RWPE2 (cell line): ENCODE results near the gene VBP1.

Experiments used
- ATAC-seq: fragments of 200-7000 bp; cut with Tn5 transposase; 3 replicates; pipeline ENCODE4 v1.9.1; 2021; ENCODE audit warnings: low read depth
- DNase-seq: peaks from one replicate; pipeline ENCODE4 v3.0.0-alpha.2; 2020; ENCODE audit warnings: low spot score
- H3K27ac ChIP-seq: fragments of 450-650 bp; 2 replicates; pipeline ENCODE4 v1.5.1; 2017; ENCODE audit warnings: mild to moderate bottlenecking; ENCODE audit not compliant: poor library complexity, severe bottlenecking
- H3K27me3 ChIP-seq: fragments of 250-450 bp; sonication (Bioruptor Pico); 2 replicates; pipeline ENCODE4 v1.5.1; 2021; ENCODE audit warnings: mild to moderate bottlenecking, moderate library complexity; ENCODE audit not compliant: insufficient read depth, poor library complexity, severe bottlenecking
- H3K36me3 ChIP-seq: fragments of 250-450 bp; sonication (Bioruptor Pico); 2 replicates; pipeline ENCODE4 v1.5.1; 2020; ENCODE audit warnings: low read depth, mild to moderate bottlenecking, moderate library complexity
- H3K4me1 ChIP-seq: fragments of 250-450 bp; sonication (Bioruptor Pico); 2 replicates; pipeline ENCODE4 v1.5.1; 2021; ENCODE audit warnings: mild to moderate bottlenecking, moderate library complexity; ENCODE audit not compliant: insufficient read depth, poor library complexity, severe bottlenecking
- H3K4me3 ChIP-seq: fragments of 250-450 bp; sonication (Bioruptor Pico); 2 replicates; pipeline ENCODE4 v1.5.1; 2021; ENCODE audit warnings: mild to moderate bottlenecking, moderate library complexity; ENCODE audit not compliant: severe bottlenecking
- H3K9me3 ChIP-seq: fragments of 250-450 bp; sonication (Bioruptor Pico); 2 replicates; pipeline ENCODE4 v1.5.1; 2021; ENCODE audit warnings: mild to moderate bottlenecking, moderate library complexity; ENCODE audit not compliant: severe bottlenecking
- TF ChIP-seq, protein P1 (sequence below): fragments of 450-650 bp; IDR thresholded peaks from one replicate; pipeline ENCODE4 v1.5.1; 2017; ENCODE audit warnings: mild to moderate bottlenecking, moderate library complexity; ENCODE audit not compliant: poor library complexity, severe bottlenecking

The VBP1 gene

DNA sequence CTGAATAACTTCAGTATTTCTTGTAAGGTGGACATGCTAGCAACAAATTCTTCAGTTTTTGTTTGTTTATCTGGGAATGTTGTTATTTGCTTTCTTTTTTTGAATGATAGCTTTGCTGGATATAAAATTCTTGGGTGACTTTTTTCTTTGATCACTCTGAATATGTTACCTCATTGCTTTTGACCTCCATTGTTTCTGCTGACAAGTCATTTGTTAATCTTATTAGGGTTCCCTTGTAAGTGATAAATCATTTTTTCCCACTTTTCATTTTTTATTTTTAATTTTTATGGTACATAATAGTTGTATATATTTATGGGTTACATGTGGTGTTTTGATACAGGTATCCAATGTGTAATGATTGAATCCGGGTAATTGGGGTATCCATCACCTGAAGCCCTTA, 54.7 kb downstream of the VBP1 start:
- Histone ChIP-seq H3K4me3 (no peak overlapping the region), H3K4me1 (no peaks in the 10 kb centered on the region), H3K27ac (no peak overlapping the region), H3K27me3 (no peaks in the 10 kb centered on the region), H3K36me3 (no peaks in the 10 kb centered on the region), H3K9me3 (no peaks in the 10 kb centered on the region)
- ATAC-seq = no peak
- DNase-seq = no peak
- TF ChIP-seq, protein P1, sequence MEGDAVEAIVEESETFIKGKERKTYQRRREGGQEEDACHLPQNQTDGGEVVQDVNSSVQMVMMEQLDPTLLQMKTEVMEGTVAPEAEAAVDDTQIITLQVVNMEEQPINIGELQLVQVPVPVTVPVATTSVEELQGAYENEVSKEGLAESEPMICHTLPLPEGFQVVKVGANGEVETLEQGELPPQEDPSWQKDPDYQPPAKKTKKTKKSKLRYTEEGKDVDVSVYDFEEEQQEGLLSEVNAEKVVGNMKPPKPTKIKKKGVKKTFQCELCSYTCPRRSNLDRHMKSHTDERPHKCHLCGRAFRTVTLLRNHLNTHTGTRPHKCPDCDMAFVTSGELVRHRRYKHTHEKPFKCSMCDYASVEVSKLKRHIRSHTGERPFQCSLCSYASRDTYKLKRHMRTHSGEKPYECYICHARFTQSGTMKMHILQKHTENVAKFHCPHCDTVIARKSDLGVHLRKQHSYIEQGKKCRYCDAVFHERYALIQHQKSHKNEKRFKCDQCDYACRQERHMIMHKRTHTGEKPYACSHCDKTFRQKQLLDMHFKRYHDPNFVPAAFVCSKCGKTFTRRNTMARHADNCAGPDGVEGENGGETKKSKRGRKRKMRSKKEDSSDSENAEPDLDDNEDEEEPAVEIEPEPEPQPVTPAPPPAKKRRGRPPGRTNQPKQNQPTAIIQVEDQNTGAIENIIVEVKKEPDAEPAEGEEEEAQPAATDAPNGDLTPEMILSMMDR = no peak

DNA sequence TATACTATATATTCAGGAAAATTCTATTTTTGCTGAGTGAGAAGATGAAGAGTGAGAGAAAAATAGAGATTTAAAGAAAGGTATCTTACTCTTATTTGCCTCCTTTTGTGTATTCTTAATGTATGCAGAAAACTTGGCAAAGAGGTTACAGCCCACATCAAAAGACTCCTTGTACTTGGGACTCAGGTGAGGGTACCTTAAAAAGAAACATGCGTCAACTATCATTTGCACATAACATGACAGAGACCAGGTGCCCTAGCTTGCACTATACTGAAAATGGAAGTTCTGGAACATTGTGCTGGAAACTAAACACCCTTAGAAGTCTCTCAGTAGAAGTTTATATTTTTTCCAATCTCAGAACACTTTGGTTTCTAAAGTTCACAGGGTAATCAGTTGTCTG, 63.6 kb downstream of the VBP1 start:
- no peaks in the 10 kb centered on the region for H3K4me1 ChIP-seq
- H3K27ac ChIP-seq = no peak overlapping the region
- no peaks in the 10 kb centered on the region for H3K27me3 ChIP-seq
- H3K4me3 ChIP-seq = no peak overlapping the region
- TF ChIP-seq, protein P1 = no peak
- no peak for ATAC-seq
- H3K36me3 ChIP-seq = no peaks in the 10 kb centered on the region
- DNase-seq = no peak
- H3K9me3 ChIP-seq = no peaks in the 10 kb centered on the region
